Stimulated activated CD8-positive, alpha-beta memory T cell treated with anti-CD3 and anti-CD28 coated beads, Interleukin-15, amount 100 ng/mL, for 4 hours (primary cell): ENCODE data around the gene PRDM13.
"Not testable (repeated sequence)": the region's sequence is repeated elsewhere in the genome, so short reads cannot be mapped to it uniquely, and the experiment has no call there.

Source experiments
- DNase-seq, 2 donors: peaks; one replicate each; pipeline ENCODE4 v3.0.0-alpha.2; 2020; ENCODE audit warnings: low read depth in 2 of 2

Gene PRDM13

DNA sequence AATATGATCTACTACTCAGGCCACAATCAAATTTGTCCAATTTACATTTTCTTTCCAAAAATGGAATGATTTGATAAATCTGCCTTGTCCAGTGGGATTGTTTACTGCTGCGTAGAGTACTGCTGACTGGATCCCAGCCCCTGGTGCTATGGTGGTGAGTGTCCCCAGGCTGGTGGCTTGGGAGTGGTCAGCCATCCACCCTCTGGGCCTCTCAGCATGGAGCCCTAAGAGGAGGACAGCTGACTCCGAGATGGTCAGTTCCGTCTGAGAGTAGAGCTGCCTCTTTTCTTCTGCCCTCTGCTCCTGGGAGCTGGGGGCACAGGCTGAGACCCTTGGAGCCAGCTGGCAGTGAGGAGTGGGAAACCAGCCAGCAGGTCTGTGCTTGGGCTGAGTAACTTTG, 22.7 kb downstream of the PRDM13 start:
- DNase-seq, result no peak

DNA sequence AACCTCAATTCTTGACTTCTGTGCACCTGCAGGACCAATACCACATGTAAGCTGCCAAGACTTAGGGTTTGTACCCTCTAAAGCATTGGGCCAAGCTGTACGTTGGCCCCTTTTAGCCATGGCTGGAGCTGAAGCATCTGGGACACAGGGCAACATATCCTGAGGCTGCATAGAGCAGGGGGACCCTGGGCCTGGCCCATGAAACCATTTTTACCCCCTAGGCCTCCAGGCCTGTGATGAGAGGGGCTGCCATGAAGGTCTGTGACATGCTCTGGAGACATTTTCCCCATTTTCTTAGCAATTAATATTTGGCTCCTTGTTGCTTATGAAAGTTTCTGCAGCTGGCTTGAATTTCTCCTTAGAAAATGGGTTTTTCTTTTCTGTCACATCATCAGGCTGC, 31.0 kb downstream of the PRDM13 start:
- no peak for DNase-seq

GRCh38 chr6:99638358-99638757, 31.7 kb downstream of the PRDM13 start:
- not testable (repeated sequence) for DNase-seq

- DNase-seq, result no peak
These were observed 34.6 kb downstream of the PRDM13 start for GRCh38 chr6:99641270-99641669.

DNA sequence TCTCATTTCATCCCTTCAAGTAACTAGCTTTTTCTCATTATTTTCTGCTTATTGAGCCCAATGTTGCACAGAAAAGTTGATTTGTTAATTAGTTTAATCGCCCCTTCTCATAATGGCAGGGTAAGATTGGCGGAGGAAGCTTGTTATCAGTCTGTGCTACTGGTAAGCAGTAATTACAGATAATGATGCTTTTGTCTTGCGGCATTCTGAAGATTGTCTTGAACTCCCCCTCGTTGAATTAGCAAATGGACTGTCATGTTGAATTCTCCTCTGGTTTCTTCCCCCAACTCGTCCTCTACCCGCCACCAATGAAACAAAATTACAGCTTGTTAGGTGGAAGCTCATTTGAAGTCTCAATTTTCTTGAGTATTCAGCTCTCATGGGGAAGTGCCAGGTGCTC, 39.4 kb downstream of the PRDM13 start:
- DNase-seq, result no peak

- not testable (repeated sequence) for DNase-seq
These were observed 43.5 kb downstream of the PRDM13 start for GRCh38 chr6:99650091-99650571.

- DNase-seq, result no peak
These were observed 53.6 kb downstream of the PRDM13 start for GRCh38 chr6:99660206-99660605.

DNA sequence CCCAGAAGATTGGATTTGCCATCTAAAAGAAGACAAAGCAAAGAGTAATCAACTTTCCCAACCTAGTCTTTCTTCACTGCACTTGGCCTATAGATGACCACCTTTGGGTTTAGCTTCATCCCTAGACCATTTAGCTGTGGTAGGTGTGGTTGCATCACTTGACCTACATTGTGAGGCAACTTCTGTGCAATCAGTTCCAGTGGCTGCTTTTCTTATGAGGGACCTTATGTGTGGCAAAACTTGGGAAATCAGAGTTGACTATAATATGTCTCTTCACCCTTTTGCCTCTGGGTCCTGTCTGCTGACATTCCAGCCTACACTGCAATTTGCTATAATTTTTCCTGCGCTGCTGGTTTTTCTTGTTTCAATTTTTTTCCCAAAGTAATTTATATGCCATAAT, 55.2 kb downstream of the PRDM13 start:
- DNase-seq, result no peak

DNA sequence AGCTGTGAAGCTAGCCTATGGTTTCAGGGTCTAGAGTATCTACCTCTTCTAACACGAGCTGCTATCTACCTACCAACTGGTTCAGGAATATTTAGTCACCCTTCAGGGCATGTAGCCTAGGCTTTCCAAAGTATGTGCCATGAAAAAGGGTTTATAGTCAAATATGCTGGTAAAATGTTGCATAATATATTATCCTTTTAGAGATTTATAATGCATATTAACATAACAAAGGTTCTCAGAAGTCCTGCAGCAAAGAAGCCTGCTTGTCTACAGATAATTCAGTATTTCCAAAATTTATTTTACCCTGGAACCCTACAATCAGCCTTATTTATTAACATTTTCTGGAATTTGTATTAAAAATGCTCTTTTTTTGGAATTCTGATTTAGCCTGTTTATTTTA, 56.0 kb downstream of the PRDM13 start:
- DNase-seq, result no peak
